Adrenal gland (tissue), 5 donors: ENCODE measurements around the gene ZNF385A.

Experiments used
- CTCF ChIP-seq, 6 experiments: fragments of 450-650 bp in 4 of 6; fragments of 200-600 bp in 2 of 6; sonication (generic) in 1 of 6; IDR thresholded peaks; 1 replicate in 5 of 6; 2 replicates in 1 of 6; pipeline versions ENCODE4 v1.5.1 to v1.8.0; 2016 to 2021; ENCODE audit warnings: antibody characterized with exemption in 6 of 6, mild to moderate bottlenecking in 2 of 6, moderate library complexity in 1 of 6
- POLR2A ChIP-seq, 2 donors: fragments of 450-650 bp; IDR thresholded peaks; one replicate each; pipeline ENCODE4 v1.6.1; 2017; ENCODE audit warnings: antibody characterized with exemption in 2 of 2, mild to moderate bottlenecking in 2 of 2, moderate library complexity in 1 of 2
- donor health status: DM: no; HTN: no; CAD: no.

GRCh38 chr12:54404061-54405004 lies 19.8 kb upstream of the ZNF385A start:
- no peak for TF ChIP-seq POLR2A (IDR thresholded peaks at IDR 0.05)
- TF ChIP-seq CTCF (IDR thresholded peaks at IDR 0.05), result peak; percentile 83 to 97 (median 89)
